GM19438 (cell line): Measurements from ENCODE around the gene COA1.
"Not testable (repeated sequence)": the region's sequence is repeated elsewhere in the genome, so short reads cannot be mapped to it uniquely, and the experiment has no call there.

ENCODE experiments used
- ATAC-seq: cut with Tn5 transposase; IDR thresholded peaks from one replicate; pipeline ENCODE4 v1.9.1; 2021; ENCODE audit warnings: low read depth; ENCODE audit not compliant: unreplicated experiment

COA1 gene

DNA sequence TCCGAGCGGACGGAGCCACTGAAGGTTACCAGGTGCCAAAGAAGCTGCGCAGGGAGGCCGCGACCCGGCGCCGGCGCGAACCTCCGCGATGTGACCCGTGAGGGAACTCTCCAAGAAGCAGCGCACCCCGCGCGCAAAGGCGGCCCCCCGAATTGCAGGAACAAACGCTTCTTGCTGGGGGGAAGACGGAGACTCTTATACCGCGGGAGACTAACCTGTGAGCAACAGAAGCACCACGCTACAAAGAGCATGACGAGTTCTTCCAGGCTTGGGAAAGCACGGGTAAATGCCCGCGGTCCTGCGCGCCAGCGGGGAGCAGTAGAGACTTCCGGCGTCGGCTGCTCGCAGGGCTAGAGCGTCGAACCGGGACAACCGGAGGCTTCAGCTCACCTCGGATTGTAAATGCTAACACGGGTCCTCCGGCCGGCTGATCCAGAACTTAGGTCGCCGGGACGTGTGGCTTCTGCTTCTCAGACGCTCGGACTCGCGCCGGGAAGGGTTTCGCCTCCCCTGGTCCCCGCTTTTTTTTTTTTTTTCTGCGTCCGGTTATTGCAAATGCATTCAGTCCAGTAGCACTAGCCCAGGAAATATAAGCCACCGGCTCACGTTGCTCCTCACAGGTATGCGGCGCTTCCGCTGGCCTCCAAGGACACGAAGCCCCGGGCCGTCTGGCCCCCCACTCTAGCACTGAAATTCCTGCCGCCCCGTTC lies at the start of gene COA1:
COA1 (minus strand) TSS at position 310 of the 710 bp plus-strand sequence. CDS start 80,909 bp downstream, outside the sequence.
- peak; percentile 90 for ATAC-seq

DNA sequence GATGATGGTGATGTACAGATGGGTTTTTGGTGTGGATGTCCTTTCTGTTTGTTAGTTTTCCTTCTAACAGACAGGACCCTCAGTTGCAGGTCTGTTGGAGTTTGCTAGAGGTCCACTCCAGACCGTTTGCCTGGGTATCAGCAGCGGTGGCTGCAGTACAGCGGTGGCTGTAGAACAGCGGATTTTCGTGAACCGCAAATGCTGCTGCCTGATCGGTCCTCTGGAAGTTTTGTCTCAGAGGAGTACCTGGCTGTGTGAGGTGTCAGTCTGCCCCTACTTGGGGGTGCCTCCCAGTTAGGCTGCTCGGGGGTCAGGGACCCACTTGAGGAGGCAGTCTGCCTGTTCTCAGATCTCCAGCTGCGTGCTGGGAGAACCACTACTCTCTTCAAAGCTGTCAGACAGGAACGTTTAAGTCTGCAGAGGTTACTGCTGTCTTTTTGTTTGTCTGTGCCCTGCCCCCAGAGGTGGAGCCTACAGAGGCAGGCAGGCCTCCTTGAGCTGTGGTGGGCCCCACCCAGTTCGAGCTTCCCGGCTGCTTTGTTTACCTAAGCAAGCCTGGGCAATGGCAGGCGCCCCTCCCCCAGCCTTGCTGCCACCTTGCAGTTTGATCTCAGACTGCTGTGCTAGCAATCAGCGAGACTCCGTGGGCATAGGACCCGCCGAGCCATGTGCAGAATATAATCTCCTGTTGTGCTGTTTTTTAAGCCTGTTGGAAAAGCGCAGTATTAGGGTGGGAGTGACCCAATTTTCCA lies 49.1 kb upstream of the COA1 start:
- not testable (repeated sequence) for ATAC-seq

GRCh38 chr7:43775255-43775654 lies 45.9 kb upstream of the COA1 start:
- ATAC-seq, result not testable (repeated sequence)

DNA sequence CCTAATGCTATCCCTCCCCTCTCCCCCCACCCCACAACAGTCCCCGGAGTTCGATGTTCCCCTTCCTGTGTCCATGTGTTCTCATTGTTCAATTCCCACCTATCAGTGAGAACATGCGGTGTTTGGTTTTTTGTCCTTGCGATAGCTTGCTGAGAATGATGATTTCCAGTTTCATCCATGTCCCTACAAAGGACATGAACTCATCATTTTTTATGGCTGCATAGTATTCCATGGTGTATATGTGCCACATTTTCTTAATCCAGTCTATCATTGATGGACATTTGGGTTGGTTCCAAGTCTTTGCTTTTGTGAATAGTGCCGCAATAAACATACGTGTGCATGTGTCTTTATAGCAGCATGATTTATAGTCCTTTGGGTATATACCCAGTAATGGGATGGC lies 43.9 kb upstream of the COA1 start:
- not testable (repeated sequence) for ATAC-seq

DNA sequence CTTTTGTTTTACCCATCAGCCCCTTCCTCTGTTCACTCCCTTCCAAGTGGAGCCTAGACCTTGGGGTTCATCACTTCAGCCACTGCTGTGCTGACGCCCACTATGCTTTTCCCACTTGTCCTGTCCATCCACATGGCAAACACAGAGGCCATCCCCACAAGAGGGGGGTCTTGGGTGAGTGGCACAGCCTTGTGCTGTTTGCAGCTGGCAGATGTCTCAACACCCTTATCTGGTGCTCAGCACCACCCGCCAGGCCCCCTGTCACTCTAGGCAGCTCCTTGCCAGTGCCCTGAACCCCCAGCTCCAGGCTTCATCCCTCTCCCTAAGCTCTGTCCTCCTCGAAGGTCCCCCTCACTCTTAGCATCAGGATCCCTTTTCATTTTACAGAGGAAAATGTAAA lies 42.2 kb upstream of the COA1 start:
- no peak for ATAC-seq

DNA sequence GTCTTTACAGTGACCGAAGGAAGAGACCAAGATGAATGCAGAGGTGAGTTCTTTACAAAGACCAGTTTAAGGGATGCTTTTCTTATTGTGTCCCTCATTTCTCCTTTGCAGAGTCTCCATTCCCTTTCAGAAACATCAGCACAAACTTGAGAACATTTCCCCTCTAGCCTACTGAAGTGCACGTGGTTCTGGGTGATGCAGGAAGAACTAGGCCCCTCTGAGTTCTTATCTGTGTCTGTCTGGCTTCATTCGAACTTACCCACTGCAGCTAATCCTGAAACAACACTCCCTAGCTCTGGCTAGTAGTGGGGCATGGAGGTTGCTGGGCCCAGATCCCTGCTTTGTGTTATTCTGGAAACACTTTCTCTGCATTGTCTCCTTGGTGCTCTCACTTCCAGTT lies 41.8 kb upstream of the COA1 start:
- no peak for ATAC-seq

DNA sequence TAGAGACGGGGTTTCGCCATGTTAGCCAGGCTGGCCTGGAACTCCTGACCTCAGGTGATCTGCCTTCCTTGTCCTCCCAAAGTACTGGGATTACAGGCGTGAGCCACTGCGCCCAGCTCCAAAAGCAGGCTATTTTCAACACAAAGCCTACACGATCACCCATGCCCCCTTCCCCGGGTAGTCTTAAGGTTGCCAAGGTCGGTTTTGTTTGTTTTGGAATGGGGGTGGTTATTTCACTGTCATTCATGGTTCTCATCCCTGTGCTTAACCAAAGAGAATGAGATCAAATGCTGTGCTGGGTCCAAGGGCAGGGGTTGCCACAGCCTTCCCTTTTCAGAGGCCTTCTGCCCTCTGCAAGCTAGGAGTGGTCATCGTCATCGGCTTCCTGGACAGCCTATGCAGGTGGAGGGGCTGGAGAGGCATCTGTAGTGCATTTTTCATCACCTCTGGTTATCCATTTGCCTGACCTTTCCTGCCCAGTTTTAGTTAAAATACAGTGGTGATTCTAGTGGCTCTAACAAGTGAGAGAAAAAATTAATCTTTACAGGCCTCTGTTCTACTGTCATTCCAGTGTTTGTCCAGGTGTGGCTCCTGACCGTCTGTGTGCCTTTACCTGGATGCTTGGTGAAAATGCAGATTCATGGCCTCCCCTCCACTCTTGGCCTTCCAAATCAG lies 40.6 kb upstream of the COA1 start:
- ATAC-seq, result no peak

GRCh38 chr7:43769281-43769680 lies 40.0 kb upstream of the COA1 start:
- no peak for ATAC-seq

DNA sequence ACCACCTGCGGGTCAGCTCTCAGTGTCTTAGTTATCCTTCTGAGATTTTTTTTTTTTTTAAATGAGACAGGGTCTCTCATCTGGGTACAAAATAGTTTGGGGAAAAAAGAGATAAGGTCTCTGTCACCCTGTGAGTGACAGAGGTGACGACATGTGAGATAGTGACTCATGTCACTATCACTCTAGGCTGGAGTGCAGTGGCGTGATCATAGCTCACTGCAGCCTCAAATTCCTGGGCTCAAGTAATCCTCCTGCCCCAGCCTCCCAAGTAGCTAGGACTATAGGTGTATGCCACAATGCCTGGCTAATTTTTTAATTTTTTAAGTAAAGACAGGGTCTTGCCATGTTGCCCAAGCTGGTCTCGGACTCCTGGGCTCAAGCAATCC lies 39.6 kb upstream of the COA1 start:
- ATAC-seq, result no peak

- no peak for ATAC-seq
These were observed 39.0 kb upstream of the COA1 start for GRCh38 chr7:43768201-43768886.

- ATAC-seq, result no peak
These were observed 38.0 kb upstream of the COA1 start for GRCh38 chr7:43767311-43767710.

DNA sequence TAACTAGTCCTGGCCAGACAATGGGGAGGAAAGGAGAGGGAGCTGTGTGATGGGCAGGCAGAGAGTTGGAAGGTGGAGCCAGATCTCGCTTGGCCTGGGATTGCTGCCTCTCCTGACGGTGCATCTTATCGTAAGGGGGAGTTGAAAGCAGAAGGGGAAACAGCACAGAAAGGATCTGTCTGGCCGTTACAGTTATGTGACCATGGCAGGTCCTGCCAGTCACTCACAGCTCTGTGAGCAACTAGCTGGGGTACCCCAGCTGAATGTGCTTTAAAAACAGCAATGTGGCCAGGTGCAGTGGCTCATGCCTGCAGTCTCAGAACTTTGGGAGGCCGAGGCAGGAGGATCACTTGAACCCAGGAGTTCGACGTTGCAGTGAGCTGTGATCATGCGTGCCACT lies 37.2 kb upstream of the COA1 start:
- no peak for ATAC-seq

GRCh38 chr7:43764807-43765491 lies 35.6 kb upstream of the COA1 start:
- no peak for ATAC-seq

GRCh38 chr7:43764039-43764761 lies 34.9 kb upstream of the COA1 start:
- ATAC-seq, result no peak

DNA sequence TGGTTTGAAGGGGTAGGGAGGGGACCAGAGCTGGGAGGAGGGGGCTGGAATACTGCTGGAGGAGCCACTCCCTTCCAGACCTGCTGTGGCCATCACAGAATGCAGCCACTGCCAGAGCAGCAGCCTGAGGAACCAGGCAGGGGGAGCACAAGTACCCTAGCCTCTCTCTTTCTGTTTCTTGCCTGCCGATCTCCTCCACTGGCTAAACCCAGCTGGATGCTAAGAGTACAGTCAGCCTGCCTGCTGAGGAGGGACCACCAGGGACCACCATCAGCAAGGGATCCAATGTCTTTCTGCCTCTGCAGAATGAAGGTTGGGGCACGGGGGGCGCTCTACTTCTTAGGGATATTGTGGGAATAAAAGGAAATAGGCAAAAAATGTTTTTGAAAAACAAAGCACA lies 33.9 kb upstream of the COA1 start:
- no peak for ATAC-seq

DNA sequence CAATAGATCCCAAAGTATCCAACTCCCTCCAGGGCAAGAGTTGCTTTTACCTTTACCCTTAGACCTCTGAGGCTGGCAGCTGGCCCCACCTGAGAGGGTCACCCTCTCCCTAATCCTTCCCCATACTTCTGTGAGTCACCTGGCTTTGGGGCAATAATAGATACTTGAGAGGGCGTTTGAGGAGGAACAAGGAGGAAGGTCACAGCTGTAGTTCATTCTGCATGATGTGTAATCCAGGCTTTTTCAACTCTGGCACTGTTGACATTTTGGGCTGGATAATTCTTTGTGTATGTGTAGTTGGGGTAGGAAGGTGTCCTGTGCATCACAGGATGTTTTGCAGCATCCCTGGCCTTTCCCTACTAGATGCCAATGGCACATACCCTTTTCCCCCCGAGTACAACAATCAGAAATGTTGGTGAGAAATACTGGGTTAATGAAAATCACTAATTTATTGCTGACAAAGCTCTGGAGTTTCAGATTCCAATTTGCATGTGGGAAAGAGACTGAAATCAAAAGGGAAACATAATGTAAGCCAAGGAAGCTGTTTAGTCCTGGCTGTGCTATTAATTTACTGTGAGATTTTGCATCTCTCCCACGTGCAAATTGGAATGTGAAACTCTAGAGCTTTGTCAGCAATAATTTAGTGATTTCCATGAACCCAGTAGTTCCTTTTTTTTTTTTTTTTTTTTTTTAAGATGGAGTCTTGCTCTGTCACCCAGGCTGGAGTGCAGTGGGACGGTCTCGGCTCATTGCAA lies 32.8 kb upstream of the COA1 start:
- no peak for ATAC-seq

- ATAC-seq, result no peak
These were observed 32.1 kb upstream of the COA1 start for GRCh38 chr7:43761382-43761781.

DNA sequence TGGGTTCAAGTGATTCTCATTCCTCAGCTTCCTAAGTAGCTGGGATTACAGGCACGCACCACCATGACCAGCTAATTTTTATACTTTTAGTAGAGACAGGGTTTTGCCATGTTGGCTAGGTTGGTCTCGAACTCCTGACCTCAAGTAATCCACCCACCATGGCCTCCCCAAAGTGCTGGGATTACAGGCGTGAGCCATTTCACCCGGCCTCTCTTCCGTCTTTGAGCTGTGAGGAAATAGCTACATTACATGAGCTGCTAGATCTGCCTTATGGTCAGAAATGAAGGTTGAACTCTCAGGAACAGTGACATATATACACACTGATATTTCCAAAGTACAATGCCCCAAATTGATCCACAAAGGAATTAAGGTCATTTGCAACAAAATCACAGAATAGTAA lies 31.5 kb upstream of the COA1 start:
- ATAC-seq, result no peak
